Adrenal gland (tissue), 12 donors: ENCODE results near the gene ALCAM. TPM values are rescaled to one million over a fixed set of nuclear protein-coding genes. Genes with fewer than 3 reads are reported as not detected.

Source experiments
- DNase-seq, 7 donors: peaks; one replicate each; pipeline ENCODE4 v3.0.0-alpha.2; 2019 to 2020
- H3K27ac ChIP-seq, 5 donors: fragments of 200-600 bp; sonication (generic) in 4 of 5; 1 replicate in 3 of 5; 2 replicates in 2 of 5; pipeline versions ENCODE4 v1.5.1 to v1.8.0; 2016 to 2020; ENCODE audit warnings: mild to moderate bottlenecking in 1 of 5
- H3K27me3 ChIP-seq: fragments of 200-600 bp; 2 replicates; pipeline ENCODE4 v1.8.0; 2021
- H3K36me3 ChIP-seq, 2 donors: fragments of 200-600 bp; replicated peaks in 1 of 2; 1 replicate in 1 of 2; 2 replicates in 1 of 2; pipeline versions ENCODE4 v1.5.1 to v1.8.0; 2018 to 2022
- H3K4me1 ChIP-seq, 2 donors: fragments of 200-600 bp; replicated peaks in 1 of 2; 1 replicate in 1 of 2; 2 replicates in 1 of 2; pipeline versions ENCODE4 v1.5.1 to v1.8.0; 2018 to 2021
- H3K4me3 ChIP-seq, 4 donors: fragments of 200-600 bp; sonication (generic) in 3 of 4; one replicate each; pipeline ENCODE4 v1.5.1; 2016 to 2018
- H3K9me3 ChIP-seq, 3 donors: fragments of 200-600 bp; sonication (generic) in 1 of 3; replicated peaks in 1 of 3; 1 replicate in 2 of 3; 2 replicates in 1 of 3; pipeline versions ENCODE4 v1.5.1 to v1.8.0; 2016 to 2021
- POLR2A ChIP-seq, 2 donors: fragments of 450-650 bp; IDR thresholded peaks; one replicate each; pipeline ENCODE4 v1.6.1; 2017; ENCODE audit warnings: antibody characterized with exemption in 2 of 2, mild to moderate bottlenecking in 2 of 2, moderate library complexity in 1 of 2
- WGBS, 4 donors: extraction: QIAGEN DNeasy Blood & Tissue Kit in 2 of 4; methylation state at CpG; one replicate each; pipeline versions ENCODE4 v1.1.5 to v1.1.7; 2013 to 2017; 5-methylcytosine and 5-hydroxymethylcytosine counted together
- intact Hi-C, 2 donors: fragments of 100-400 bp; cut with DNase I; formaldehyde crosslinking; loops; one replicate each; pipeline versions ENCODE4 v1.14.1 to v1.15.0; 2022 to 2023
- polyA plus RNA-seq, 3 donors: library from polyadenylated mRNA; stranded (reverse); fragments of 200-250 nt in 2 of 3; fragments of 350-450 nt in 1 of 3; fragmentation: Illumina TruSeq in 1 of 3; extraction: RNeasy Lipid Tissue Mini Kit (QIAGEN cat#74804) in 1 of 3; gene quantifications; one replicate each; pipeline ENCODE4 v1.2.3, GENCODE V29; 2013 to 2014
- total RNA-seq, 9 donors: library from RNA; depleted of rRNA in 4 of 9; stranded (reverse); fragments of >200 nt in 4 of 9; fragments of 120-200 nt in 1 of 9; fragmentation: NEBNext Ultra II Directional in 1 of 9; extraction: Animal tissue kit (Norgen Biotek cat#: 25700) in 1 of 9; gene quantifications; one replicate each; pipeline versions ENCODE4 v1.1.0 to v1.2.4, GENCODE V29; 2013 to 2023
- TF ChIP-seq, protein P1 (sequence below), 6 experiments: fragments of 450-650 bp in 4 of 6; fragments of 200-600 bp in 2 of 6; sonication (generic) in 1 of 6; IDR thresholded peaks; 1 replicate in 5 of 6; 2 replicates in 1 of 6; pipeline versions ENCODE4 v1.5.1 to v1.8.0; 2016 to 2021; ENCODE audit warnings: antibody characterized with exemption in 6 of 6, mild to moderate bottlenecking in 2 of 6, moderate library complexity in 1 of 6
- donor health status: healthy with polysubstance abuse.
- donor health status: Bipolar disorder and iron deficiency.
- donor health status: DM: yes; HTN: yes; CAD: no.
- donor health status: DM: no; HTN: no; CAD: no.
- donor health status: DM: no; HTN: no; CAD: no.
- donor health status: DM: yes; HTN: yes; CAD: no.

Gene ALCAM
- total and polyA plus RNA-seq, 12 donors = 9.1 to 64.1 (median 23.9) TPM

- no peaks in the 10 kb centered on the region for H3K36me3 ChIP-seq
- H3K27me3 ChIP-seq = no peaks in the 10 kb centered on the region
- intact Hi-C loops = no loop called here
- H3K27ac ChIP-seq = no peak overlapping the region
- no peak for DNase-seq
- TF ChIP-seq, protein P1, sequence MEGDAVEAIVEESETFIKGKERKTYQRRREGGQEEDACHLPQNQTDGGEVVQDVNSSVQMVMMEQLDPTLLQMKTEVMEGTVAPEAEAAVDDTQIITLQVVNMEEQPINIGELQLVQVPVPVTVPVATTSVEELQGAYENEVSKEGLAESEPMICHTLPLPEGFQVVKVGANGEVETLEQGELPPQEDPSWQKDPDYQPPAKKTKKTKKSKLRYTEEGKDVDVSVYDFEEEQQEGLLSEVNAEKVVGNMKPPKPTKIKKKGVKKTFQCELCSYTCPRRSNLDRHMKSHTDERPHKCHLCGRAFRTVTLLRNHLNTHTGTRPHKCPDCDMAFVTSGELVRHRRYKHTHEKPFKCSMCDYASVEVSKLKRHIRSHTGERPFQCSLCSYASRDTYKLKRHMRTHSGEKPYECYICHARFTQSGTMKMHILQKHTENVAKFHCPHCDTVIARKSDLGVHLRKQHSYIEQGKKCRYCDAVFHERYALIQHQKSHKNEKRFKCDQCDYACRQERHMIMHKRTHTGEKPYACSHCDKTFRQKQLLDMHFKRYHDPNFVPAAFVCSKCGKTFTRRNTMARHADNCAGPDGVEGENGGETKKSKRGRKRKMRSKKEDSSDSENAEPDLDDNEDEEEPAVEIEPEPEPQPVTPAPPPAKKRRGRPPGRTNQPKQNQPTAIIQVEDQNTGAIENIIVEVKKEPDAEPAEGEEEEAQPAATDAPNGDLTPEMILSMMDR (IDR thresholded peaks at IDR 0.05) = no peak
- TF ChIP-seq POLR2A (IDR thresholded peaks at IDR 0.05) = no peak
- H3K4me3 ChIP-seq = no peak overlapping the region
- 79 to 85% (median 82%) methylated on average over 3 of the region's 3 CpGs for WGBS, 4 donors
- H3K9me3 ChIP-seq = no peaks in the 10 kb centered on the region
- no peaks in the 10 kb centered on the region for H3K4me1 ChIP-seq
Observed at GRCh38 chr3:105496343-105496742, 129.6 kb downstream of the ALCAM start.

- Histone ChIP-seq H3K4me1 (no peaks in the 10 kb centered on the region), H3K9me3 (no peaks in the 10 kb centered on the region), H3K27ac (no peak overlapping the region), H3K4me3 (no peak overlapping the region), H3K36me3 (no peaks in the 10 kb centered on the region), H3K27me3 (no peaks in the 10 kb centered on the region)
- 68 to 91% (median 82%) methylated on average over 4 of the region's 4 CpGs for WGBS, 4 donors
- no peak for DNase-seq
- TF ChIP-seq, protein P1 (IDR thresholded peaks at IDR 0.05) = no peak
- TF ChIP-seq POLR2A (IDR thresholded peaks at IDR 0.05) = no peak
- intact Hi-C loops = no loop called here
Observed at GRCh38 chr3:105497386-105497785, 130.7 kb downstream of the ALCAM start.

DNA sequence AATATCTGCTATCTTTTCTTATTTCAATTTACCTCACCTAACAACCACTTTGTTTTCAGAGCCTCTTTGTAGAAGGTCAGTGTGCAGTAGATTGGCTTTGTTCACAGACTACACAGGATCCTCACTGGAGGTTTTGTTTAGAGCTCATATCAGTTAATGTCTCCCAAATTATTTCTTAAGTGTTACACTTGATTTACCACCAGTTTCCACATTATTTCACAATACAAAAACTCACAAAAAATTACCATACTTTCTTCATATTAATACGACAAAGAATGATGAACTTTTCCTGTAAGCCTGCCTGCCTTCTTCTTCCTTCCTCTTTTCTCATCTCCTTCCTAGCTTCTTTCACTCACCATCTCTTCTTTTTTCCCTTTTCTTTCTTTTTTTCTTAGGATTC lies 133.3 kb downstream of the ALCAM start:
- no peaks in the 10 kb centered on the region for H3K4me1 ChIP-seq
- TF ChIP-seq, protein P1 (IDR thresholded peaks at IDR 0.05) = no peak
- no peak for TF ChIP-seq POLR2A (IDR thresholded peaks at IDR 0.05)
- H3K4me3 ChIP-seq = no peak overlapping the region
- H3K27me3 ChIP-seq = no peaks in the 10 kb centered on the region
- H3K36me3 ChIP-seq = no peaks in the 10 kb centered on the region
- no peak overlapping the region for H3K27ac ChIP-seq
- intact Hi-C loops = no loop called here
- WGBS, 4 donors = 0% methylated on average over 1 of the region's 1 CpG; no CpG with 5 or more reads in 1 of the 4 donors
- no peaks in the 10 kb centered on the region for H3K9me3 ChIP-seq
- DNase-seq = no peak

DNA sequence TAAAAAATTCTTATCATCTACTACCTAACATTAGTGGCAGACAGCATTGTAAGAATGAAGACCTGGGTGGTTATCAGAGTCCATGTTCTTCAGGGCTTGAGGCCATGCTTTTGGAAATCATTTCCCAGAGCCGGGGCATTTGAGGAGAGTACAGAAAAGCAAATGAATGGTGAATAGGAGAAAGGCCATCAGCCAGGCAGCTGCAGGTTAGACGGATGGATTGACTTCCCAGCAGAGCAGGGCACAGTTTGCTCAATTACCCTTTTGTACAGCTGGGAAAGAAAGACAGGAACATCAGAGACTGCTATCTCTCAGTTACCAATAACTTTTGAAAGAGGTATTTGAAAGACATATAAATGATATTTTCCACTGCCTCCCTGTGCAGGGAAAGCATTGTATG lies 135.6 kb downstream of the ALCAM start:
- no peak overlapping the region for H3K4me3 ChIP-seq
- WGBS, 4 donors = 77 to 89% (median 82%) methylated on average over 2 of the region's 2 CpGs
- H3K27ac ChIP-seq = no peak overlapping the region
- DNase-seq = no peak
- H3K9me3 ChIP-seq = no peaks in the 10 kb centered on the region
- no peaks in the 10 kb centered on the region for H3K4me1 ChIP-seq
- no peak for TF ChIP-seq POLR2A (IDR thresholded peaks at IDR 0.05)
- intact Hi-C loops = no loop called here
- H3K27me3 ChIP-seq = no peaks in the 10 kb centered on the region
- no peaks in the 10 kb centered on the region for H3K36me3 ChIP-seq

DNA sequence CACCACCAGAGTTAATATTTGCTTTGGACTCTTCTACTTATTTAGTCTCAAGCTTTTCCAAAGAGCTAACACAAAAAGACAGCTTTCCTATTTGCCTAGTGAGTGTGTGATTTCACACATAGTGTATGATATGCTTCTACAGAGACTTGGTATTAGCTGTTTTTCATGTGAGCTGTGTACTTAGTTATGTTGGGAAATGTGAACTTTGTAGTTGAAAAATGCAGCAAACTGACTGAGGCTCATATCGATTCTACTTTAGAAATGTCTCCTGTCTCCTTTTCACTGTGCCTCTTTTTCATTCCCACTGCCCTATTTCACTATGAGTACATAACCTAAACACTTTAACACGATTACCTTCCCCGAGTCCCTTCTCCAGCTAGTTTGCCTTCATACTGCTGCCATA lies 136.5 kb downstream of the ALCAM start:
- Histone ChIP-seq H3K4me3 (no peak overlapping the region), H3K4me1 (no peaks in the 10 kb centered on the region)
- 61 to 85% (median 81%) methylated on average over 3 of the region's 3 CpGs for WGBS, 4 donors

More for the DNA sequence above, 136.5 kb downstream of the ALCAM start:
- TF ChIP-seq, protein P1 (IDR thresholded peaks at IDR 0.05) = no peak
- no peak for TF ChIP-seq POLR2A (IDR thresholded peaks at IDR 0.05)
- intact Hi-C loops = no loop called here
- Histone ChIP-seq H3K27ac (no peak overlapping the region), H3K36me3 (no peaks in the 10 kb centered on the region), H3K9me3 (no peaks in the 10 kb centered on the region), H3K27me3 (no peaks in the 10 kb centered on the region)
- no peak for DNase-seq
